Measurements from ENCODE around the gene STARD3. TPM values are rescaled to one million over a fixed set of nuclear protein-coding genes. Genes with fewer than 3 reads are reported as not detected.

Gene STARD3
- total and polyA plus RNA-seq, 2 of the 13 experiments (the other 11 are each of a cell fraction or from before 2014, with no cell fraction given) = 34.6 to 100 TPM

DNA sequence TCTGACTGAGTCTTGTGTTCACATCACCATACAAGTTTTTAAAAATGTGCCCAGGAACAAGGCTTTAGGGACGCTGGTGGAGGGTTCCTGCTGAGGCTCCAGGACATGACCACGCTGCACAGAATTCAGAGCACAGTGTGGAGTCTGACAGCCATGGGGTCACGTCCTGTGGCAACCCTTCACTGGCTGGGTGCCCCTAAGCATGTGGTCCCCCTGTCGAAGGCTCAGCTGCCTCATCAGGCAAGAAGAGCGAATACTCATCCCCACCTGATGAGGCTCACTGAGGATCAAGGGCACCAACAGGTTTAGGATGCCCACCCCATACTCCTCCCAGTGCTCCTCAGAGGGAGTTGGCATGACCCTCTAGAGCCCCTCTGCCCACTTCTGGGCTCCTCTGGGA, 37.2 kb downstream of the STARD3 start:
- ChIA-PET POLR2A (interaction anchor here (0.6 to 9.4 kb wide), 13 partner anchors 8 to 77 kb away, joined by 3 to 96 read pairs (median 5); partner anchors contain the start of genes ERBB2, GRB7, MIEN1 and PGAP3), CTCF (ENCODE audit: low intra/inter-chr PET ratio, low total read pairs) (interaction anchor here (8.5 kb wide), 1 partner anchor 53 kb away, joined by 136 read pairs; no protein-coding TSS in a partner anchor)
- Histone ChIP-seq H3K27me3 (ENCODE audit: control insufficient read depth in 1 of 2, insufficient read depth in 2 of 2, low read length in 2 of 2) (peaks cover 6 to 24% of the 10 kb centered on the region in 2 experiments; a peak in 4 of 5 replicates), H3K36me3 (replicated peaks in 1 of 2; ENCODE audit: control insufficient read depth in 1 of 2, insufficient read depth in 2 of 2, low read length in 2 of 2) (no peaks in the 10 kb centered on the region), H2AFZ (ENCODE audit: low read length) (no peak overlapping the region), H3K27ac (ENCODE audit: extremely low read length, insufficient read depth, low read length) (peak overlapping the region; percentile 62), H3K79me2 (ENCODE audit: insufficient read depth, low read length) (no peaks in the 10 kb centered on the region), H3K4me3 (replicated peaks in 1 of 3; ENCODE audit: insufficient read depth in 1 of 3, low read depth in 2 of 3, low read length in 3 of 3) (no peak overlapping the region), H3K9me3 (ENCODE audit: low read length) (no peaks in the 10 kb centered on the region), H3K4me1 (ENCODE audit: insufficient read depth, low read length) (peaks cover 86% of the 10 kb centered on the region), H3K4me2 (ENCODE audit: low read depth, low read length) (peak overlapping the region; percentile 55), H3K9ac (ENCODE audit: insufficient read depth, low read depth, low read length) (peak overlapping the region; percentile 19; the same call in 1 of the 2 replicates), H4K20me1 (ENCODE audit: insufficient read depth, low read length) (no peaks in the 10 kb centered on the region)
- in situ Hi-C loops (cut with HindIII; ENCODE audit: extremely low pct_ligation_motif_present, low pct_unique_long_range_greater_than_20kb) = loop anchor here (5.0 kb wide), 2 partner anchors 52 to 78 kb away; no protein-coding TSS in a partner anchor
- FAIRE-seq = no peak
- intact Hi-C loops (cut with micrococcal nuclease; ENCODE audit: unreplicated experiment) = loop anchor here (5.0 kb wide), 1 partner anchor 78 kb away; no protein-coding TSS in a partner anchor
- WGBS (ENCODE audit: low lambda C conversion rate) = 72% methylated on average over 3 of the region's 5 CpGs
- BruUV-seq (replicated peaks) = no TSS peak
- DNase-seq (ENCODE audit: low spot score) = no peak
- ATAC-seq = no peak
- TF ChIP-seq MZF1 (CRISPR knock-in tag; IDR thresholded peaks at IDR 0.05; ENCODE audit: borderline replicate concordance) (0 out of 2 replicates have a peak, but pooled peaks have one; percentile 30), TP53 (CRISPR knock-in tag; conservative IDR thresholded peaks at IDR 0.05) (no peak), FOSL2 (CRISPR knock-in tag; IDR thresholded peaks at IDR 0.05) (no peak), JARID2 (CRISPR knock-in tag; IDR thresholded peaks at IDR 0.05; ENCODE audit: insufficient replicate concordance) (no peak), EED (CRISPR knock-in tag; IDR thresholded peaks at IDR 0.05) (0 out of 2 replicates have a peak, but pooled peaks have one; percentile 28), SMARCC2 (IDR thresholded peaks at IDR 0.05) (no peak), DMAP1 (CRISPR knock-in tag; IDR thresholded peaks at IDR 0.05) (no peak), ZNF543 (CRISPR knock-in tag; IDR thresholded peaks at IDR 0.05) (peak; percentile 9; the same call in 1 of the 2 replicates), GATAD2A (CRISPR knock-in tag; IDR thresholded peaks at IDR 0.05) (no peak), ZNF737 (CRISPR knock-in tag; IDR thresholded peaks at IDR 0.05; ENCODE audit: borderline replicate concordance) (no peak), ZNF510 (CRISPR knock-in tag; IDR thresholded peaks at IDR 0.05; ENCODE audit: low read depth) (no peak)
- TF ChIP-seq, protein P1, sequence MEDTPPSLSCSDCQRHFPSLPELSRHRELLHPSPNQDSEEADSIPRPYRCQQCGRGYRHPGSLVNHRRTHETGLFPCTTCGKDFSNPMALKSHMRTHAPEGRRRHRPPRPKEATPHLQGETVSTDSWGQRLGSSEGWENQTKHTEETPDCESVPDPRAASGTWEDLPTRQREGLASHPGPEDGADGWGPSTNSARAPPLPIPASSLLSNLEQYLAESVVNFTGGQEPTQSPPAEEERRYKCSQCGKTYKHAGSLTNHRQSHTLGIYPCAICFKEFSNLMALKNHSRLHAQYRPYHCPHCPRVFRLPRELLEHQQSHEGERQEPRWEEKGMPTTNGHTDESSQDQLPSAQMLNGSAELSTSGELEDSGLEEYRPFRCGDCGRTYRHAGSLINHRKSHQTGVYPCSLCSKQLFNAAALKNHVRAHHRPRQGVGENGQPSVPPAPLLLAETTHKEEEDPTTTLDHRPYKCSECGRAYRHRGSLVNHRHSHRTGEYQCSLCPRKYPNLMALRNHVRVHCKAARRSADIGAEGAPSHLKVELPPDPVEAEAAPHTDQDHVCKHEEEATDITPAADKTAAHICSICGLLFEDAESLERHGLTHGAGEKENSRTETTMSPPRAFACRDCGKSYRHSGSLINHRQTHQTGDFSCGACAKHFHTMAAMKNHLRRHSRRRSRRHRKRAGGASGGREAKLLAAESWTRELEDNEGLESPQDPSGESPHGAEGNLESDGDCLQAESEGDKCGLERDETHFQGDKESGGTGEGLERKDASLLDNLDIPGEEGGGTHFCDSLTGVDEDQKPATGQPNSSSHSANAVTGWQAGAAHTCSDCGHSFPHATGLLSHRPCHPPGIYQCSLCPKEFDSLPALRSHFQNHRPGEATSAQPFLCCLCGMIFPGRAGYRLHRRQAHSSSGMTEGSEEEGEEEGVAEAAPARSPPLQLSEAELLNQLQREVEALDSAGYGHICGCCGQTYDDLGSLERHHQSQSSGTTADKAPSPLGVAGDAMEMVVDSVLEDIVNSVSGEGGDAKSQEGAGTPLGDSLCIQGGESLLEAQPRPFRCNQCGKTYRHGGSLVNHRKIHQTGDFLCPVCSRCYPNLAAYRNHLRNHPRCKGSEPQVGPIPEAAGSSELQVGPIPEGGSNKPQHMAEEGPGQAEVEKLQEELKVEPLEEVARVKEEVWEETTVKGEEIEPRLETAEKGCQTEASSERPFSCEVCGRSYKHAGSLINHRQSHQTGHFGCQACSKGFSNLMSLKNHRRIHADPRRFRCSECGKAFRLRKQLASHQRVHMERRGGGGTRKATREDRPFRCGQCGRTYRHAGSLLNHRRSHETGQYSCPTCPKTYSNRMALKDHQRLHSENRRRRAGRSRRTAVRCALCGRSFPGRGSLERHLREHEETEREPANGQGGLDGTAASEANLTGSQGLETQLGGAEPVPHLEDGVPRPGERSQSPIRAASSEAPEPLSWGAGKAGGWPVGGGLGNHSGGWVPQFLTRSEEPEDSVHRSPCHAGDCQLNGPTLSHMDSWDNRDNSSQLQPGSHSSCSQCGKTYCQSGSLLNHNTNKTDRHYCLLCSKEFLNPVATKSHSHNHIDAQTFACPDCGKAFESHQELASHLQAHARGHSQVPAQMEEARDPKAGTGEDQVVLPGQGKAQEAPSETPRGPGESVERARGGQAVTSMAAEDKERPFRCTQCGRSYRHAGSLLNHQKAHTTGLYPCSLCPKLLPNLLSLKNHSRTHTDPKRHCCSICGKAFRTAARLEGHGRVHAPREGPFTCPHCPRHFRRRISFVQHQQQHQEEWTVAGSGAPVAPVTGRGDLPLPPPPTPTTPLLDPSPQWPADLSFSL (CRISPR knock-in tag; IDR thresholded peaks at IDR 0.05) = 0 out of 2 replicates have a peak, but pooled peaks have one; percentile 39
- TF ChIP-seq, protein P2, sequence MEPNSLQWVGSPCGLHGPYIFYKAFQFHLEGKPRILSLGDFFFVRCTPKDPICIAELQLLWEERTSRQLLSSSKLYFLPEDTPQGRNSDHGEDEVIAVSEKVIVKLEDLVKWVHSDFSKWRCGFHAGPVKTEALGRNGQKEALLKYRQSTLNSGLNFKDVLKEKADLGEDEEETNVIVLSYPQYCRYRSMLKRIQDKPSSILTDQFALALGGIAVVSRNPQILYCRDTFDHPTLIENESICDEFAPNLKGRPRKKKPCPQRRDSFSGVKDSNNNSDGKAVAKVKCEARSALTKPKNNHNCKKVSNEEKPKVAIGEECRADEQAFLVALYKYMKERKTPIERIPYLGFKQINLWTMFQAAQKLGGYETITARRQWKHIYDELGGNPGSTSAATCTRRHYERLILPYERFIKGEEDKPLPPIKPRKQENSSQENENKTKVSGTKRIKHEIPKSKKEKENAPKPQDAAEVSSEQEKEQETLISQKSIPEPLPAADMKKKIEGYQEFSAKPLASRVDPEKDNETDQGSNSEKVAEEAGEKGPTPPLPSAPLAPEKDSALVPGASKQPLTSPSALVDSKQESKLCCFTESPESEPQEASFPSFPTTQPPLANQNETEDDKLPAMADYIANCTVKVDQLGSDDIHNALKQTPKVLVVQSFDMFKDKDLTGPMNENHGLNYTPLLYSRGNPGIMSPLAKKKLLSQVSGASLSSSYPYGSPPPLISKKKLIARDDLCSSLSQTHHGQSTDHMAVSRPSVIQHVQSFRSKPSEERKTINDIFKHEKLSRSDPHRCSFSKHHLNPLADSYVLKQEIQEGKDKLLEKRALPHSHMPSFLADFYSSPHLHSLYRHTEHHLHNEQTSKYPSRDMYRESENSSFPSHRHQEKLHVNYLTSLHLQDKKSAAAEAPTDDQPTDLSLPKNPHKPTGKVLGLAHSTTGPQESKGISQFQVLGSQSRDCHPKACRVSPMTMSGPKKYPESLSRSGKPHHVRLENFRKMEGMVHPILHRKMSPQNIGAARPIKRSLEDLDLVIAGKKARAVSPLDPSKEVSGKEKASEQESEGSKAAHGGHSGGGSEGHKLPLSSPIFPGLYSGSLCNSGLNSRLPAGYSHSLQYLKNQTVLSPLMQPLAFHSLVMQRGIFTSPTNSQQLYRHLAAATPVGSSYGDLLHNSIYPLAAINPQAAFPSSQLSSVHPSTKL (CRISPR knock-in tag; IDR thresholded peaks at IDR 0.05) = no peak

Data from HepG2 (cell line).